RPMI7951 (cell line): ENCODE results near the gene ZNF700. TPM values are rescaled to one million over a fixed set of nuclear protein-coding genes. Genes with fewer than 3 reads are reported as not detected.
"Not testable (repeated sequence)": the region's sequence is repeated elsewhere in the genome, so short reads cannot be mapped to it uniquely, and the experiment has no call there.

Experiments
- DNase-seq: peaks from one replicate; pipeline ENCODE4 v3.0.0-alpha.2; 2012; ENCODE audit warnings: low read depth
- total RNA-seq: library from RNA; depleted of rRNA; stranded (reverse); fragments of >200 nt; shearing (Covaris generic); gene quantifications from 2 replicates; pipeline ENCODE4 v1.2.3, GENCODE V29; 2014

ZNF700 gene
- total RNA-seq, 1 experiment from 2014 or later, result 13.5 TPM

DNA sequence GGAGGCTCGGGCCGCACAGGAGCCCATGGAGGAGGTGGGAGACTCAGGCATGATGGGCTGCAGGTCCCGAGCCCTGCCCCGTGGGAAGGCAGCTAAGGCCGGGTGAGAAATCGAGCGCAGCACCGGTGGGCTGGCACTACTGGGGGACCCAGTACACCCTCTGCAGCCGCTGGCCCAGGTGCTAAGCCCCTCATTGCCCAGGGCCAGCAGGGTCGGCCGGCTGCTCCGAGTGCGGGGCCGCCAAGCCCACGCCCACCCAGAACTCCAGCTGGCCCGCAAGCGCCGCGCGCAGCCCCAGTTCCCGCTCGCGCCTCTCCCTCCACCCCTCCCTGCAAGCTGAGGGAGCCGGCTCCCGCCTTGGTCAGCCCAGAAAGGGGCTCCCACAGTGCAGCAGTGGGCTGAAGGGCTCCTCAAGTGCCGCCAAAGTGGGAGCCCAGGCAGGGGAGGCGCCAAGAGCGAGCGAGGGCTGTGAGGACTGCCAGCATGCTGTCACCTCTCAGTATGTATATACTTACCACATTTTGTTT, 16.5 kb downstream of the ZNF700 start:
- DNase-seq, result not testable (repeated sequence)

DNA sequence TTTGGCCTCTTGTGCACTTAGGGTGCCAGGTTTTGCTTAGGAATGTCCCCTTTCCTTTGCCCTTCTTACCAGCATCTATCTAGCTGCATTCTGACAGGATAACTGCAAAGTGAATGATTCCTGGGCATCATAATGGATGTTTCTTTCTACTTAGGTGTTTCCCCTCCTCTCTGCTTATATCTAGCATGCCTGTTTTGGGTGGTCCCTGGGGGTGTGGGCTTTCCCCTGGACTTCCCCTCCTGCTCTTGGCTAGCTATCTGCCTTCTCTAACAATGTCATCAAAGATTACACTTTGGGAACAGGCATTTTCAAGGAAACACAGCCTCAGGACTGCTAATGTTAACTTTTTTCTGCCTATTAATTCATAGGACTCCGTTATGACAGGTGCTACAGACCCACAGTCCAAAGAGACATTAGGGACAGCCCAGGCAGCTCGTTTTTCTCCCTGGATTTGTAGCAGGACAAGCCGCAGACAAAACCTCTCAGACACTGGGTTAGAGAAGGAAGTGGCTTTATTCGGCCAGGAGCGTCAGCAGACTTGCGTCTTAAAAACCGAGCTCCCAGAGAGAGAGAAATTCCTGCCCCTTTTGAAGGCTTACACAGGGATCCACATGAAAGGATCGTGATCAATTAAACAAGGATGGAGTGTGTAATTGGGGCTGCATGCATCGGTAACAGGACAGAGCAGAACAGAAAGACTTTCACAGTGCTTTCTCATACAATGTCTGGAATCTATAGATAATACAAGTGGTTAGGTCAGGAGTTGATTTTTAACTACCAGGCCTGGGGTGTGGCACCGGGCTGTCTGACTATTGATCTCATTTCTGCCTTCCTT, 17.3 kb downstream of the ZNF700 start:
- DNase-seq, result no peak

DNA sequence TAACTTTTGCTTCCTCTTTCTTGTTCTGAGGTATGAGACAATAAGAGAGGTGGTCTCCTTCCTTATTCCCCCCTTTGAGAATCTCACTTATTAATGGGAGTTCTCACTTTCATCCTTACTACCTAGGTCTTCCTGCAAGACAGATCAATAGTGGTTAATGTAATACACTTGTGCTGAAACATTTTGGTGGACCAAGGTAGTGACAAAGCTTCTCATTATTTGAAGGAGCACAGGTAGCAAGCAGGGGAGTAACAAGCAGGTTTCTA, 17.9 kb downstream of the ZNF700 start:
- DNase-seq, result no peak

DNA sequence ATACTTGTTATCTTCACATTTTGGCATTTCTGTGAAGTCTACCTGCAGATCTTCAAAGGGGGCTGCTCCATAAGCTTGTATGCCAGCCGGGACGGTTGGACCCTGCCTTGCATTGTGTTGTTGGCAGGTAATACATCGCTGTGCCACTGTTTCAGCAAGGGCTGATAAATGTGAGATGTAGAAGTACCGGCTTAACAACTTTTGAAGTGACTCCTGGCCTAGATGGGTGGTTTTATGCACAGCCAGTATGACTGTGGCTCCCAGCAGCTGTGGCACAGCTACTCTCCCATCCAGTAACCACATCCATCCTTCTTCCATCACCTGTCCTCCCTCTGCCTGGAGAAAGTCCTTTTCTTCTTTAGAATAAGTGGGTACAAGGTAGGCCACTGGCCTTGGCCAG, 19.7 kb downstream of the ZNF700 start:
- no peak for DNase-seq

DNA sequence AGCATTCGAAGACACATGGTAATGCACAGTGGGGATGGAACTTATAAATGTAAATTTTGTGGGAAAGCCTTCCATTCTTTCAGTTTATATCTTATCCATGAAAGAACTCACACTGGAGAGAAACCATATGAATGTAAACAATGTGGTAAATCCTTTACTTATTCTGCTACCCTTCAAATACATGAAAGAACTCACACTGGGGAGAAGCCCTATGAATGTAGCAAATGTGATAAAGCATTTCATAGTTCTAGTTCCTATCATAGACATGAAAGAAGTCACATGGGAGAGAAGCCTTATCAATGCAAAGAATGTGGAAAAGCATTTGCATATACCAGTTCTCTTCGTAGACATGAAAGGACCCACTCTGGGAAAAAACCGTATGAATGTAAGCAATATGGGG, 23.7 kb downstream of the ZNF700 start:
- no peak for DNase-seq

DNA sequence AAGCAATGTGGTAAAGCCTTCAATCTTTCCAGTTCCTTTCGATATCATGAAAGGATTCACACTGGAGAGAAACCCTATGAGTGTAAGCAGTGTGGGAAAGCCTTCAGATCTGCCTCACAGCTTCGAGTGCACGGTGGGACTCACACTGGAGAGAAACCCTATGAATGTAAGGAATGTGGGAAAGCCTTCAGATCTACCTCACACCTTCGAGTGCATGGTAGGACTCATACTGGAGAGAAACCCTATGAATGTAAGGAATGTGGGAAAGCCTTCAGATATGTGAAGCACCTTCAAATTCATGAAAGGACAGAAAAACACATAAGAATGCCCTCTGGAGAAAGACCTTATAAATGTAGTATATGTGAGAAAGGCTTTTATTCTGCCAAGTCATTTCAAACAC, 24.3 kb downstream of the ZNF700 start:
- DNase-seq, result peak; percentile 14

DNA sequence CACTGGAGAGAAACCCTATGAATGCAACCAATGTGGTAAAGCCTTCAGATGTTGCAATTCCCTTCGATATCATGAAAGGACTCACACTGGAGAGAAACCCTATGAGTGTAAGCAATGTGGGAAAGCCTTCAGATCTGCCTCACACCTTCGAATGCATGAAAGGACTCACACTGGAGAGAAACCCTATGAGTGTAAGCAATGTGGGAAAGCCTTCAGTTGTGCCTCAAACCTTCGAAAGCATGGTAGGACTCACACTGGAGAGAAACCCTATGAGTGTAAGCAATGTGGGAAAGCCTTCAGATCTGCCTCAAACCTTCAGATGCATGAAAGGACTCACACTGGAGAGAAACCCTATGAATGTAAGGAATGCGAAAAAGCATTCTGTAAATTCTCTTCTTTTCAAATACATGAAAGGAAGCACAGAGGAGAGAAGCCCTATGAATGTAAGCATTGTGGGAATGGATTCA, 24.7 kb downstream of the ZNF700 start:
- not testable (repeated sequence) for DNase-seq

DNA sequence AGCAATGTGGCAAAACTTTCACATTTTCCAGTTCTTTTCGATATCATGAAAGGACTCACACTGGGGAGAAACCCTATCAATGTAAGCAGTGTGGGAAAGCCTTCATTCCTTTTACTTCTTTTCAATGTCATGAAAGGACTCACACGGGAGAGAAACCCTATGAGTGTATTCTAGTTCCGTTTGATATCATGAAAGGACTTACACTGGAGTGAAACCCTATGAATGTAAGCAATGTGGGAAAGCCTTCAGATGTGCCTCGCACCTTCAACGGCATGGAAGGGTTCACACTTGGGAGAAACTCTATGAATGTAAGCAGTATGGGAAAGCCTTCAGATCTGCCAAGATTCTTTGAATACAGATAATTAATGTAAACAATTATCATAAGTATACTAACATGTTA, 25.4 kb downstream of the ZNF700 start:
- no peak for DNase-seq

DNA sequence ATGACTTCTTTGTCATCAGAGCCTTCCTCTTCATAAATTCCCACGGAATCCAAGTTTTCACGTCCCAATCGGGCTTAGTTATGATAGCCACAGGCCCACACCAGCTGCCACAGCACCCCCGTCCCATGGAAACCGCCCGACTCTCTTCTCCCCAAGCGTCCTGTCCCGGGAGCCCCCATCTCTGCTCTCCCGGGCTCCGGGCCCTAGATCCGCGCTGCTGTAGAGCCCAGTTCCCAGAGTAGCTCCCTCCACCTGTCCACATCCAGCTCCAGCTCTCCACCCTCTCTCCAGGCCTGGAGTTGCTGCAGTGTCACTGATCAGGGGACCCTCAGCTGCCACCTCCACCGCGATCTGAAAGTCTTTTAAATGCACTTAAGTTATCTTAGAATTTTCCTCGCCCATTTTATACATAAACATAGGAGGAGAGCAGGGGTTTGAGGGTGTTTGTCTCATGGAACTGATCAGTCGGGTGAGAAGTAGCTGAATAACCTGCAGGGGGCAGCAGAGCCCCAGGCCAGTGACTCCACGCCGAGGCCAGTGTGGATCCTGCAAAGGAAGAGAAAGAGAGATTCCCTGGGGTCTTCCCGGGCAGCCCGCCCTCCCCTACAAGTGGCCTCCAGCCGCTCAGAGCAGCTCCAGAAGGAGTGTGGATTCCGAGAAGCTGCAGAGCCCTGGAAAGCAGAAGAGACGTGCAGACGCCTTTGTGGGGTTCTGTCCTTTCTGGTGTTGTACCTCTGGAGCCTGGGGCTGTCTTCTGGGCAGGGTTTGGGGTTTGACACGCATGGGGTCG, 38.9 kb downstream of the ZNF700 start:
- peak; percentile 65 for DNase-seq

DNA sequence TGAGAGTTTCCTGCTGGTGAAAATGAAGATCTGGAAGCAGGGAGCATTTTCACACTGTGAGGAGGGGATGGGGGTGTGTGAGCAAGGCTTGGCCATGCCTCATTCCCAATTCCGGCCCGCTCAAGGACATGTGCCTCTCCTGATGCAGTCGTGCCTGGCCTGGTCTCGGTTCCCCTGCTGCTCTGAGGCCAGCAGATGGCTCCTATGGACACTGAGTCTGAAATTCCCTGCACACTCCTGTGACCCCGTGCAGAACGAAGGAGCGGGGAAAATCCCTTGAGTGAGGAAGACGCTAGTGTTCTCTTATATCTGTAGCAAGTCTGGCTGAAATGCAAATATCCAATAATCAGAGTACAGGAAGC, 39.6 kb downstream of the ZNF700 start:
- no peak for DNase-seq

DNA sequence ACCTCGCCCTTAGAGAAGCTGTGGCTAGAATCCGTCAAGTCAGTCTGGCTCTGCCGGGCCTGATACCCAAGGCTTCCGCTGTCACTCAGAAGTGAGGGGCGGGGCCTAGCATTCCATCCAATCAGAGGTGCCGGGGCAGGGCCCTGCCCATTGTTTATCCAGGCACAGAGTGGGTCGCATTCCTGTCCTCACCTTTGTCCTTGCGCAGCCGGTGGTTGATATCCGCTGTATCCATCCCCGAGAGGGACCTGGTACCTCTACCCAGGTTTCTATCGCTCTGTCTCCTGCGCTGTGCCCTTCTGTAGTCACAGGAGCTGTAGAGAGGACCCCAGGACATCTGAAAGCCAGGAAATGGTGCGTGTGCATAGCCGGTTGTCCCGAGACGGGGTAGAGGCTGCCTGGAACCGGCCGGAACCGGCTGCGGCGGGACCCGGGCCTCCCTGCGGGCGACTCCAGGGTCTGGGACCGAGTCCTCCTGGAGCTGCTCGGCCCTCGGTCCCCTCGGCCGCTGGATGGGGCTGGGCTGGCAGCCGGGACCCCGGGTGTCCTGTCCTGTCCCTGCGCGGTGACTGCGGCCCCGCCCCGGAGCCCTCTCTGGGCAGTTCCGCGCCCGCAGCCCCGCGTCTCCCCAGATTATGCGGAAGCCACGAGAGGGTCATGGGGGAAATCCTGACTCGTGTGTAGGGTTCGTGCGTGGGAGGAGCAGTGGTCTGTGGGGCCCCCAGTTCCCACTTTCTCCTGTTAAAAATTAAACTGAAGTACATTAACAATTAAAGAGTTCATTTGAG, 40.1 kb downstream of the ZNF700 start, which contains the start of gene ZNF763:
TSS of gene ZNF763 (plus strand) at position 183 of the 788 bp plus-strand sequence. CDS start at position 352, 169 bp downstream.
- DNase-seq, result peak; percentile 84

DNA sequence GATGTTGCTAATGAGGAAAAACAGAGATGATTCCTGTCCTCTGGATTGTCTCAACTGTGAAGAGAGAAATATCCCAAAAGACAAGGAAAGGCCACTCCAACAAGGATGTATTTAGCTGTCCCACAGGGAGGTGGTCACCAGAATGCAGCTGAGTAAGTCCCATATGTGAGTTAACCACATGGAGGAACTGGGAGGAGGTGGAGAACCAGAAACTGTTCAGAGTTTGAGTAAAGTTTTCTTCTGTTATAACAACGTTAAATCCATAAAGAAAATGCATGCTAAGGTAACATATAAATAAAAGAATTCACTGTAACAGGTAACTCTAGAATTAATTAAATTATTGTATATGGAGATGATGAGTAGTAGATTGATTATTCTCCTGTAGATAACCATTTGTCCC, 45.3 kb downstream of the ZNF700 start:
- DNase-seq, result no peak

DNA sequence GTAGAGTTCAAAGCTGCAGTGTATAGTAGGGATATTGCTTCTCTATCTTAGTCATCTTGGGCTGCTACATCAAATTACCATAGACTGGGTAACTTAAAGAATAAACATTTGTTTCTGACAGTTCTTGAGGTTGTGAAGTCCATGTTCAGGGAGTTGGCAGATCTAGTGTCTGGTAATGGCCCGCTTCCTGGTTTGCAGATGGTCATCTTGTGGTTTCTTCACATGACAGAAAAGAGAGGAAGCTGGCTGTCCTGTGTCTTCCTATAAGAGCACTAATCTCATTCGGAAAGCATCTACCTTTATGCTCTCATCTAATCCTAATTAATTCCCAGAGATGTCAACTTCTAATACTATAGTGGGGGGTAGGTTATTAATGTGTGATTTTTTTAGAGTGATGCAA, 46.1 kb downstream of the ZNF700 start:
- no peak for DNase-seq

DNA sequence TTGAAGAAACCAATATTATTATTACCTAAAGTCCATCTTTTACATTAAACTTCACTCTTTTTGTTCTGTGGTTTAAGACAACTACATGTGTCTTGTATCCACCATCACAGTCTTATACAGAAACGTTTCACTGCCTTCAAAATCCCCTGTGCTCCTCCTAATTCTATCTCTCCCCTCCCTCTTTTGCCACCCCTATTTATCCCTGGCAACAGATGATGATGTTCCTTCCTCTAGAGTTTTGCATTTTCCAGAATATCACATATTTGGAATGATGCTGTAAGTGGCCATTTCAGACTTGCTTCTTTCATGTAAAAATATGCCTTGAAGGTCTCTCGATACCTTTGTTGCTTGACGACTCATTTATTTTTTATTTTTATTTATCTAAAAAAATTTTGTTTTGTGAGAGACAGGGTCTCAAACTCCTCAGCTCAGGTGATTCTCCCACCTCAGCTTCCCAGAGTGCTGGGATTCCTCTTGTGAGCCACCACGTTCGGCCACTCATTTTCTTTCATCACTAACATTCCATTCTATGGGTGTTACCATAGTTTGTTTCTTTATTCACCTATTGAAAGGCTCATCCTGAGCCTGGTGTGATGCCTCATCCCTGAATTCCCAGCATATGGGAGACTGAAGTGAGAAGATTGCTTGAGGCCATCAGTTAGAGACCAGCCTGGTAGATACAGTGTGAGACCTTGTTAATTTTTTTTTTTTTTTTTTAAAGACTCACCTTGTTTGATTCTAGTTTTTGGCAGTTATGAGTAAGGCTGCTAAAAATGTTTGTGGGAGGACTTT, 48.3 kb downstream of the ZNF700 start:
- DNase-seq, result no peak

DNA sequence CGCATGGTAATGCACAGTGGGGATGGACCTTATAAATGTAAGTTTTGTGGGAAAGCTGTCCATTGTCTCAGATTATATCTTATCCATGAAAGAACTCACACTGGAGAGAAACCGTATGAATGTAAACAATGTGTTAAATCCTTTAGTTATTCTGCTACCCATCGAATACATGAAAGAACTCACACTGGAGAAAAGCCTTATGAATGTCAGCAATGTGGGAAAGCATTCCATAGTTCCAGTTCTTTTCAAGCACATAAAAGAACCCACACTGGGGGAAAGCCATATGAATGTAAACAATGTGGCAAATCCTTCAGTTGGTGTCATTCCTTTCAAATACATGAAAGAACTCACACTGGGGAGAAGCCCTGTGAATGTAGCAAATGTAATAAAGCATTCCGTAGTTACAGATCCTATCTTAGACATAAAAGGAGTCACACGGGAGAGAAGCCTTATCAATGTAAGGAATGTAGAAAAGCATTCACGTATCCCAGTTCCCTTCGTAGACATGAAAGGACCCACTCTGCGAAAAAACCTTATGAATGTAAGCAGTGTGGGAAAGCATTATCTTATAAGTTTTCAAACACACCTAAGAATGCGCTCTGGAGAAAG, 53.7 kb downstream of the ZNF700 start:
- no peak for DNase-seq

DNA sequence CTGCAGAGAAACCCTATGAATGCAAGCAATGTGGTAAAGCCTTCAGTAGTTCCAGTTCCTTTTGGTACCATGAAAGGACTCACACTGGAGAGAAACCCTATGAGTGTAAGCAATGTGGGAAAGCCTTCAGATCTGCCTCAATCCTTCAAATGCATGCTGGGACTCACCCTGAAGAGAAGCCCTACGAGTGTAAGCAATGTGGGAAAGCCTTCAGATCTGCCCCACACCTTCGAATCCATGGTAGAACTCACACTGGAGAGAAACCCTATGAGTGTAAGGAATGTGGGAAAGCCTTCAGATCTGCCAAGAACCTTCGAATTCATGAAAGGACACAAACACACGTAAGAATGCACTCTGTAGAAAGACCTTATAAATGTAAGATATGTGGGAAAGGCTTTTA, 54.6 kb downstream of the ZNF700 start:
- no peak for DNase-seq

DNA sequence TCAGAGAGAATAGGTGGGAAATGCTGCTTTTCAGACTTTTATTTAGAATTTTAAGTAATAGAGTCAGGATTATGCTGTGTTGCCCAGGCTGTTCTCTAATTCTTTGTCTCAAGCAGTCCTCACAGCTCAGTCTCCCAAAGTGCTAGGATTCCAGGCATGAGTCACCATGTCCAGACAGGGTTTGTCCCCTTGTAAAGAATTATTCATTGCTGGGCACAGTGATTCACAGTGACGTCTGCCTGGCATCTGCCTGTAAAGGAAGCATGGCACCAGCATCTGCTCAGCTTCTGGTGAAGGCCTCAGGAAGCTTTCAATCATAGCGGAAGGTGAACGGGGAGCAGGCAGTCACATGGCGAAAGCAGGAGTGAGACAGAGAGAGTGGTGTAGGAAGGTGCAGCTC, 57.6 kb downstream of the ZNF700 start:
- peak; percentile 84 for DNase-seq

DNA sequence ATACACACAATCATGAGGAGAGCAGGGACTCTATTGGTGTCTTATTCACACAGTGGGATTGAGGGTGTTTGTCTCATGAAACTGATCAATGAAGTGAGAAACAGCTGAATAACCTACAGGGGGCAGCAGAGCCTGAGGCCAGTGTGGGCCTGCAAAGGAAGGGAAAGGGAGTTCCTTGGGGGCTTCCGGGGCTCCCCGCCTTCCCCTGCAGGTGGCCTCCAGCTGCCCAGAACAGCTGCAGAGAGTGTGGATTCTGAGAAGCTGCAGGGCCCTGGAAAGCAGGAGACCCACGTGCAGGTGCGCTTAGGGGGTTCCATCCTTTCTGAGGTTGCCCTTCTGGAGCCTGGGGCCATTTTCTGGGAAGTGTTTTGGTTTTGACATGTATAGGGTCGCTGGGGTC, 60.1 kb downstream of the ZNF700 start:
- DNase-seq, result no peak

DNA sequence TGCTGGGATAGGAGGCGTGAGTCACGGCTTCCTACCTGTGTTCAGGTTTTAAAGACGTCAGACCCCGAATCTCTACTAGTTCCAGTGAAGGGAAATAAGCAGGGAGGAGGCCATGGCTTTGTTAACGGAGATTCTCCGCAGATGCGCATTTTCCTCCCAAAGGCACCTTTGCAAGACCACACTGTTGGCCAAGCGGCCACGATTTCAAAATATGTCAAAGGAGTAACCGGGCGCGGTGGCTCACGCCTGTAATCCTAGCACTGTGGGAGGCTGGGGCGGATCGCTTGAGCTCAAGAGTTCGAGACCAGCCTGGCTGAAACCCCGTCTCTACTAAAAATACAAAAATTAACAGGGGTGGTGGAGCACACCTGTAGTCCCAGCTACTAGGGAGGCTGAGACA, 61.8 kb downstream of the ZNF700 start:
- no peak for DNase-seq

DNA sequence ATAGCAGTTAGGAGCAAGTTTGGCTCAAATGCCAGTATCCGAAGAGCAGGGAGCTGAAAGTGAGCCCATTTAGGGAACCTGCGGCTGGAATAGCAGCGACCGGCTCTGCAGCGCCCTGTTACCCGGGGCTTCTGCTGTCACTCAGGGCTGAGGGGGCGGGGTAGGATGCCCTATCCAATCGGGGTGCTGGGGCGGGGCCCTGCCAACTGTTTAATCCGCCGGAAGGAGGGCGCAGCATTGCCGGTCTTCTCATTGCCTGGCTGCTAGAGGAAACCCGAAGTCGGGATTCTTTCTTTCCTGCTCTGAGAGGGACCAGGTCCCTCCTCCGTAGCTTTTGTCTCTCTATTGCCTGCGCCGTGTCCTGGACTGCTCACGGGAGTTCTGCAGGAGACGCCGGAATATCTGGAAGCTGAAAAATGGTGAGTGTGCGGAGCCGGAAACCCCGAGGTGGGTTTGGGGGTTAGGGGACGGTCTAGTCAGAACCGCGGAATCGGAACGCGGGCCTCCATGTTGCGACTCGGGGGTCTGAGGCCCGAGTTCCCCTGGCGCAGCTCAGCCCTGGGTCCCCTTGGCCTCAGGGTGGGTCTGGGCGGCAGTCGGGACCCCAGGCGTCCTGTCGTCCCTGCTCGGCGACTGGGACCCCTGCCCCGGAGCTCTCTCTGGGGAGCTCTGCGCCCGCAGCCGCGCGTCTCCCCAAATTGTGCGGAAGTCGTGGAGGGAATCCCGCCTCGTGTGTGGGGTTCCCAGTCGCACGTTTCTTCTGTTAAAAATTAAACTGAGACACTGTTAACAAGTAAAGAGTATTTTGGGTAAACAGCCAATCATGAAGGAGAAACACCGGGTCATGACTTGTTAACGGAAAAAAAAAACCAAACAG, 62.7 kb downstream of the ZNF700 start:
- peak; percentile 96 for DNase-seq
